Measurements from ENCODE around the gene SAMD4B. TPM values are rescaled to one million over a fixed set of nuclear protein-coding genes. Genes with fewer than 3 reads are reported as not detected.

The SAMD4B gene
- total and polyA plus RNA-seq, 9 of the 15 experiments (the other 6 are each of a cell fraction or from before 2014, with no cell fraction given) = 3.4 to 90.5 (median 38.0) TPM

- TF ChIP-seq VEZF1 (CRISPR knock-in tag; IDR thresholded peaks at IDR 0.05) (peak; percentile 47), GMEB1 (CRISPR knock-in tag; IDR thresholded peaks at IDR 0.05) (no peak), ZFX (CRISPR knock-in tag; IDR thresholded peaks at IDR 0.05) (0 out of 2 replicates have a peak, but pooled peaks have one; percentile 6), CCNT2 (IDR thresholded peaks at IDR 0.05; ENCODE audit: borderline replicate concordance, extremely low read depth, insufficient read length, low read depth, low read length) (peak; percentile 13), SREBF1 (IDR thresholded peaks at IDR 0.05; ENCODE audit: borderline replicate concordance, low read depth, low read length) (no peak), NR2F6 (CRISPR knock-in tag; IDR thresholded peaks at IDR 0.05) (no peak), ZHX1 (conservative IDR thresholded peaks at IDR 0.05; ENCODE audit: low read length) (no peak), ELF1 (tag; IDR thresholded peaks at IDR 0.05) (no peak), THAP7 (CRISPR knock-in tag; IDR thresholded peaks at IDR 0.05) (no peak), ZBTB7A (IDR thresholded peaks at IDR 0.05; ENCODE audit: borderline replicate concordance, control insufficient read depth, low read depth, low read length) (peak; percentile 81), CLOCK (CRISPR knock-in tag; IDR thresholded peaks at IDR 0.05; ENCODE audit: borderline replicate concordance) (no peak), EGR1 (conservative IDR thresholded peaks at IDR 0.05) (peak; percentile 73)
Observed at GRCh38 chr19:39413272-39413910, 71.2 kb downstream of the SAMD4B start (continued).

All from K562 (cell line).